NCI-H748 (cell line): ENCODE measurements around the gene KLHL21.
A peak's percentile ranks its signal among the peaks of the same experiment; 100 is the strongest.

Experiments
- DNase-seq: peaks from one replicate; lab custom pipeline; 2025; ENCODE audit not compliant: unreplicated experiment; lab: John Stamatoyannopoulos, UW

Gene KLHL21

DNA sequence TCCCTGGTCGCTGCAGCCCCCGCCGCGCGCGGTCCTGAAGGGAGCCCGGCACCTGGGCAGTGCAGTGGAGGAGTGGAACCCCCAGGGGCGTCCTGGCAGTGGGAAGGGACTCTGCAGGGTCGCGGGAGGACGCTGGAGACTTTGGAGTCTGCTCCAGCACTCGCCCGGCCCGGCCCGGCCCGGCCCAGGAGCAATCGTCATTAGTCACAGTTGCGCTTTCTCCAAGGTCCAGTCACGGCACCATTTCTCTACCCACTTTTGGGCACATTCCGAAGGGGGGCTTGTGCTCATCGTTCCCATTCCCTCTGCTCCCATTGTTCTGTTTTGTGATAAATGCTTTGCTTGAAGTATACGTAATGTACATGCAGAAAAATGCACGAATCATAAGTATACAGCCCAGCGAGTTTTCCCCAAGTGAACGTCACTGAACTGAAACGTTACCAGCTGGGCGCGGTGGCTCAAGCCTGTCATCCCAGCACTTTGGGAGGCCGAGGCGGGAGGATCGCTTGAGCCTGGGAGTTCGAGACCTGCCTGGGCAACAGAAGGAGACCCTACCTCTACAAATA lies 23.0 kb upstream of the KLHL21 start:
- no peak for DNase-seq

- peak; percentile 80 for DNase-seq
Observed at GRCh38 chr1:6624710-6625583, 22.3 kb upstream of the KLHL21 start, which contains the start of gene THAP3. Gene THAP3, plus strand, starts transcription at chr1:6624868. Its CDS starts 351 bp downstream, at chr1:6625219.

- no peak for DNase-seq
Observed at GRCh38 chr1:6623269-6623965, 20.7 kb upstream of the KLHL21 start.

GRCh38 chr1:6622396-6623152 lies 19.9 kb upstream of the KLHL21 start:
- no peak for DNase-seq

DNA sequence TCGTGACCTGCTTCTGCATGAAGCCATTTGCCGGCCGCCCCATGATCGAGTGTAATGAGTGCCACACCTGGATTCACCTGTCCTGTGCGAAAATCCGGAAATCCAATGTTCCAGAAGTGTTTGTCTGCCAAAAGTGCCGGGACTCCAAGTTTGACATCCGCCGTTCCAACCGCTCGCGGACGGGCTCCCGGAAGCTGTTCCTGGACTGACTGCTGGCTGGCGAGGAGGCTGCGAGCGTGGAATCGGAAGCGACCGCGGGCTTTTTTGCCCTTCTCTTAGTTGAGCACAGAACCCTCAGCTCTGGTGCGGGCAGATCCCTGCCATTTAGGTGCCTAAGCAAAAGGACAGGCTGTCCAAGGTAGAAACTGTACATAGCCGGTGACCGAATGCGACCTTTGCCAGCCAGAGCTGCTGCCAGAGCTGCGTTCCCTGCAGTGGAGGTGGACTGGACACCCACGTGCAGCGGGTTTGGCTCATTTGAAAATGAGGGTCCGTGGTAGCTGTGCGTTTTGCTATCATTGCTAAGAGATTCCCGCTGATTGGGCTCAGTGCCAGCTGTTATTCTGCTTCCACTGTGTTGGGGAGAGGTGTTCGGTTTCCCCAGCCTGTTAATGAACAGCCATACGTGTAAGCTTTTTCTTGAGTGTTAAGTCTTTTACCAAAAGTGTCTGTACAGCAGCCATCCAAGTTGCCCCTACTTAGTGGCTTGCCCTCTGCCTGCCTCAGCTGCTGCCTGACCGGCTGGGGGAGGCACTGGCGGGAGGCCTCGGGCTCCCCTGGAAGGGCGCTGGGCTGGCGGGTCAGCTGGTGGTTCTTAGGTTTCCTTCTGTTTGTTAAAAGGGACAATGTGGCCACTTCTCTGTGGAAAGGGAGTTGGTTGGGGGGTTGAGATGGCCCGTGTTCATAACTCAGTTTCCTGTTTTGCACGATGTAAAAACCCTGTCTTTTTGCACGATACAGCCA lies 19.0 kb upstream of the KLHL21 start:
- no peak for DNase-seq

DNA sequence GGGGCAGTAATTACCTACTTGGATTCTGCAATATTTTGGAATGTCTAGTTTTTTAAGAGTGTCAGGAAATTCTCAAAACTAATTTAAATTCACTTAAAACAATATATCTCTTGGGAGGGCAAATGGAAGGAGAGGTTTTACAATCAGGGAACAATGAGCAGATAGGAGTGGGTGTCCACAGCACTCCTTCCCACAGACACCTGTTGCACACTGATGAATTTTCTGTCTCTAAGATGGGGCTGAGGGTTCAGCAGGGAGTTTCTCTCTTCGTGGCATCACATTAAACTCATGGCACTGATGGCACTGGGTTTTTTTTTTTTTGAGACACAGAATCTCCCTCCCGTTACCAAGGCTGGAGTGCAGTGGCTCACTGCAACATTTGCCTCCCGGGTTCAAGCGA lies 16.4 kb upstream of the KLHL21 start:
- DNase-seq: no peak

DNA sequence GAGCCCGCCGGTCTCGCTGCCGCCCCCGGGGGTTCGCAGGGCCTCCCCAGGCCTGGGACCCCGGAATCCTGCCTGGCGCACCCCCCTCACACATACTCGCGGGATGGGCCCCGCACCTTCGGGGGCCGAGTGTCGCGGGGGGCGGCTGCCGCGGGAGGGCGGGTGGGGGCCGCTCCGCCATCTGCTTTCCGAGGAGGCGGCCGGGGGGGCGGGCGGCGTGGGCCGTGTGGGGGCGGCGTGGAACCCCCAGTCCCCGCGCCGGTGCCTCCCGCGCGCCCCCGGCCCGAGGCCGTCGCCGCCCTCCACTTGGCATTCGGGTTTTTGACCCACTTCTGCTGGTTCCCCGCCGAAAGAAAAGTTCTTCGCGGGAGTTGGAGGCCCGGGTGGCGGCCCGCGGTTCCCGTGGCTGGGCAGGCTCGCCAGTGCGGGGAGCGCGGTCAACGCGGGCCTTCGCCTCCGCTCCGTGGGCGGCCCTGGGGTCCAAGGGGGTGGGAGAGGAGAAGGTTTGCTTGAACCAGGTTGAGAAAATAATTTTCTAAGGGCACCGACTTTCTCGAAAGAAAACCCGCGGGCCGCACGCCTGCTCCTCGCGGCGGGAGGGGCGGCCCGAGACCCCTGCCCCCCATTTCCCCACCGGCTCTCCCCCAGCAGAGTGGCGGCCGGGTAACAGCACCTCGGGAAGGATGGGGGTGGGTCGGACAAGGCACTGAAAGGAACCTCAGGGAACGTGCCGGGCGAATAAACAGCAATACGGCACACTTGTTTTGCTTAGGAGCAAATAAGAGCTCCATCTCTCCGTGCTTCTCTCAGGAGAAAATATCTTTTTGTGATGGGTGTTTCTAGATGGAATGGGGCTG lies 12.5 kb upstream of the KLHL21 start:
- no peak for DNase-seq

- peak; percentile 30 for DNase-seq
Observed at GRCh38 chr1:6614019-6614928, 11.6 kb upstream of the KLHL21 start.

DNA sequence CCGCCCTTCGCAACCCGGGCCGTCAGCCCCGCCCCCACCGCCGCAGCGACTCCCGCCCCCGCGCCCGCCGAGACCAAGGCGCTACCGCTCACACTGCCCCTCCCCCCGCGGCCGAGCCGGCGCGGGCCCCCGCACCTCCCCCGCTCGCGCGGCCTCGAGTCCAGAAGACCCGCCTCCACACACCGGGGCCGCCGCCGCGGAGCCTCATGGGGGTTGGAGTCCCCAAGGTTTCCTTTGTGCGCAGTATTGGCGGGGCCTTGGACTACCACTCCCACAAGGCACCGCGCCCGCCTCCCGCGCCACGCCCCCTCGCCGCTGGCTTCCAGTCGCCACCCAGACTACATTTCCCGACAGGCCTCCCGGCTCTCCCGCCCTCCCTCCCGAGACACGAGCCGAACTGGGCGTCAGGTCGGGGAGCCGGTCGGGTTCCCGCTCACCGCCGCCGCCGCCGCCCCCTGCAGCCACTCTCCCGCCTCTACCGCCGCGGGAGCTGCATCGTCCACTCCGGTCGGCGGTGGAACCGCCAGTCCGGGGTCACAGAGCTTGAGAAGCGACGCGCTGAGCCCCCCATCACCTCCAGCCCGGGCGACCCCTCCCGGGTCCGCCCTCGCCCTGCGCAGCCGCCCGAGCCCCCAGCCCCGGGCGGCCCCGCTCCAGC lies 10.8 kb upstream of the KLHL21 start, which contains the start of gene PHF13:
TSS of gene PHF13 (plus strand) at position 371 of the 658 bp plus-strand sequence. CDS start 336 bp downstream, outside the sequence.
- DNase-seq: peak; percentile 97

GRCh38 chr1:6612641-6613360 lies 10.1 kb upstream of the KLHL21 start:
- peak; percentile 69 for DNase-seq

DNA sequence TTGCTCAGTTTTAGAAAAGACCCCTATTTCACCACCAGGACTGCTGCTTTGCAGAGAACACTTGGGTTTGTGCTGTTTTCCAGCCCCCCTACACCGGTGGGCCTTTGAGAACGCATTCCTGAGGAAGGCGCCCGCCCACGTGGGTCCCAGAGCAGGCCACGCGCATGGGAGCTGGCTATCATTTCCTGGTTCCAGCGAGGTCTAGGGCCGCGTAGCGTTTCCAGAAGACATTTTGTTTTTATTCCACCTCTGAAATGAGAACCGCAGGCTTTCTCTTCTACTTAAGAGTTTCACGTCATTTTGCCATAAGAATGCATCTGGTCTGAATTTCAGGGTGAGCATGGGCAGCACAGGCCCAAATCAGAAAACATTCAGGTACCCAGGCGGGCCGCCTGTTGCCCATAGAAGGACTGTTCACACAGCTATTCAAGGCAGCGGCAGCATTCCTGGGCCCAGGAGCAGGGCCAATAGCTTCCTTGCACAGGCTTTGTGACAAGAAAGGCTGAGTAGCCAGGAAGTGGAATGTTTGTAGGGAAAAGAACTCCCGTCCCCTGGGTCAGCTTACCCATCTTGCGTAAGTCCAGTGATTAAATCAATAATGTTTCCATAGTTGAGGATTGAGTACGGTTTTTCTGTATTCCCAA lies 1.4 kb upstream of the KLHL21 start:
- DNase-seq: no peak

DNA sequence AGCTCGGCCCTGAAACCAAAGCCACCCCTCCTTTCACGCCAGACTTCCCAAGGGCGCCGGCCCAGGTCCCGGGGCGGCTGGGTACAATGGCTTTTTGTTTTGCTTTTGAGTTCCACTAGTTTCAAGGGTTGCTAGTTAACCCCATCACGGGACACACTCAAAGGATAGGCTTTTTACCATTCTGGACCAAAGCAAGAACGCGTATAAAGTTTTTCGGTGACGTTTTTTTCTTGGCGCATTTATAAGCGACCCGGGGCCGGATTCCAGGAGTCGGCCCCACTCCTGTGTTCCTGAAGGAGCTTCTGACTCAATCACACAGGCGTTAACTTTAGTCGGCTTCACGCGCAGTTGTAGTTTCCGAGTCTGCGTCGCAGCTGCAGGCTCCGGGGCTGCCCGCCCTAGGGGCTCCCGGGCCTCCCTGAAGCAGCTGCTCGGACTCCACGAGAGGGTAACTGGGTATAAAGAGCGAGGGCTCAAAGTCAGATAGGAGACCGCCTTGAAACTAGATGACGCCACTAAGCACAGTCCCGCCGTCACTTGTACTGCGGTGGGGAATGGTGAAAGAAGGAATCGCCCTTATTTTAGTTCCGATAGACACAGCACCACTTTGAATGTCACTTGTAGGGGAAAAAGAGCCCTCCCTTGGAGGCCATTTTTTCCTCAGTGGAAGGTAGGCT lies 707 bp upstream of the KLHL21 start:
- DNase-seq: peak; percentile 29

GRCh38 chr1:6601923-6602668 lies 573 bp downstream of the KLHL21 start:
- DNase-seq: peak; percentile 76

DNA sequence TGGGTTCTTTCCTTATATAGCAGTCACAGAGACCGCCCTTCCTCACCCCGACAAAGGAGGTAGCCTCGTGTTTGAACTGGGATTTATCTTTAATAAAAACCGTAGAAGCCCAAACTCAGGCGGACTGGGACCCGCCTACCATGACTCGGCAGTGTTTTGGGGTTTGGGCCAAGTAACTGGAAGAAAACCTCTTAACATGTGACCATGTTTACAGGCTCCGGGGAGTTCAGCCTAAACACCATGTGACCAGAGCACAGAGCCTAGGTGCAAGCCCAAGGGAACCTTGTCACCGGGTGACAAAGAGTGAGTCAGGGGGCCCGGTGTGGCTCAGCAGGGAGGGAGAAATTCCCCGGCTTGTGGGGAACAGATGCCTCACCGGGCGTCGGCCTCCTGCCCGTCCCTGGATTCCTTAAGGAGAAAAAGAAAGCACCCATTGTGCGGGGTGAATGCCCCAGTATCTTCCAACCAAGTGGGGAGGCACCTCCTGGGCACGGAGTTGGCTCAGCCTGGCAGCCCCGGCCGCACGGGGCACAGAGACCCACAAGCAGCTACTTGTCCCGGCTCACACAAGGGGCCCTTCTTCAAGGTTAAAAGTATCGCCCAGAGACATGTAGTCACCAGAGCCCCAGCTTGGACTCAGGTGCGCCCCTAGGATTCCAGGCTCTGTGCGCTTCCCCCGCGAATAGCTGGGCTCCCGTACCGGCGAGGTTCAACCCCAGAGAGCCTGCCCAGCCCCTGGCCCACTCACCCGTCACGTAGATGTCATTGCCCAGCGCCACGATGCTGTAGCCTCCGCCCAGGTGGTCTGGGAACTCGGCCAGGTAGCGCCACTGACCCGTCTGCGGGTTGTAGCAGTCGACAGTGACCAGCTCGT lies 1.4 kb downstream of the KLHL21 start:
- peak; percentile 55 for DNase-seq
